ENCODE data around the gene PABPN1. TPM values are rescaled to one million over a fixed set of nuclear protein-coding genes. Genes with fewer than 3 reads are reported as not detected.

PABPN1 gene
- total RNA-seq, 1 donor from 2014 or later = 355 TPM

- H3K27me3 Mint-ChIP-seq (ENCODE audit: unreplicated experiment) = peaks cover 16% of the 10 kb centered on the region
- H3K4me3 Mint-ChIP-seq (ENCODE audit: unreplicated experiment) = peak overlapping the region; percentile 85
These were observed 30.6 kb downstream of the PABPN1 start for GRCh38 chr14:23351681-23352505.

GRCh38 chr14:23352506-23353432 lies 31.5 kb downstream of the PABPN1 start, which contains the start of gene SLC22A17:
SLC22A17 (minus strand) TSS chr14:23352887.
- H3K4me3 Mint-ChIP-seq (ENCODE audit: unreplicated experiment) = peak within 1 kb of the TSS; percentile 92
- peaks cover 16% of the 10 kb centered on the region for H3K36me3 Mint-ChIP-seq (ENCODE audit: unreplicated experiment)
- peak within 1 kb of the TSS; percentile 90 for H3K27ac Mint-ChIP-seq (ENCODE audit: unreplicated experiment)
- peaks cover 14% of the 10 kb centered on the region for H3K4me1 Mint-ChIP-seq (ENCODE audit: low read depth, unreplicated experiment)
- DNase-seq = peak; percentile 88
- H3K27me3 Mint-ChIP-seq (ENCODE audit: unreplicated experiment) = peaks cover 16% of the 10 kb centered on the region
- peaks cover 19% of the 10 kb centered on the region for H3K9me3 Mint-ChIP-seq (ENCODE audit: unreplicated experiment)
- peak; percentile 37 for TF ChIP-seq CTCF (IDR thresholded peaks at IDR 0.05; ENCODE audit: partially characterized antibody, unreplicated experiment)

More at GRCh38 chr14:23351681-23352505, 30.6 kb downstream of the PABPN1 start:
- peaks cover 14% of the 10 kb centered on the region for H3K4me1 Mint-ChIP-seq (ENCODE audit: low read depth, unreplicated experiment)
- peak; percentile 64 for DNase-seq
- H3K36me3 Mint-ChIP-seq (ENCODE audit: unreplicated experiment) = peaks cover 16% of the 10 kb centered on the region
- TF ChIP-seq CTCF (IDR thresholded peaks at IDR 0.05; ENCODE audit: partially characterized antibody, unreplicated experiment) = peak; percentile 42
- H3K9me3 Mint-ChIP-seq (ENCODE audit: unreplicated experiment) = peaks cover 19% of the 10 kb centered on the region
- no peak overlapping the region for H3K27ac Mint-ChIP-seq (ENCODE audit: unreplicated experiment)

GRCh38 chr14:23353433-23353780 lies 32.1 kb downstream of the PABPN1 start:
- H3K27me3 Mint-ChIP-seq (ENCODE audit: unreplicated experiment) = peaks cover 16% of the 10 kb centered on the region
- peak overlapping the region; percentile 0 for H3K27ac Mint-ChIP-seq (ENCODE audit: unreplicated experiment)
- DNase-seq = no peak
- H3K9me3 Mint-ChIP-seq (ENCODE audit: unreplicated experiment) = peaks cover 19% of the 10 kb centered on the region
- peaks cover 16% of the 10 kb centered on the region for H3K36me3 Mint-ChIP-seq (ENCODE audit: unreplicated experiment)
- peak overlapping the region; percentile 92 for H3K4me3 Mint-ChIP-seq (ENCODE audit: unreplicated experiment)
- H3K4me1 Mint-ChIP-seq (ENCODE audit: low read depth, unreplicated experiment) = peaks cover 14% of the 10 kb centered on the region
- no peak for TF ChIP-seq CTCF (IDR thresholded peaks at IDR 0.05; ENCODE audit: partially characterized antibody, unreplicated experiment)

- Mint-ChIP-seq H3K27ac (ENCODE audit: unreplicated experiment) (no peak overlapping the region), H3K4me1 (ENCODE audit: low read depth, unreplicated experiment) (peaks cover 14% of the 10 kb centered on the region), H3K36me3 (ENCODE audit: unreplicated experiment) (peaks cover 16% of the 10 kb centered on the region), H3K27me3 (ENCODE audit: unreplicated experiment) (peaks cover 14% of the 10 kb centered on the region), H3K4me3 (ENCODE audit: unreplicated experiment) (no peak overlapping the region), H3K9me3 (ENCODE audit: unreplicated experiment) (peaks cover 19% of the 10 kb centered on the region)
- no peak for TF ChIP-seq CTCF (IDR thresholded peaks at IDR 0.05; ENCODE audit: partially characterized antibody, unreplicated experiment)
- DNase-seq = no peak
These were observed 33.7 kb downstream of the PABPN1 start for GRCh38 chr14:23354990-23355389.

Data from glutamatergic neuron (in vitro differentiated cells).